K562 (cell line): ENCODE data around the gene SLC1A4. TPM values are rescaled to one million over a fixed set of nuclear protein-coding genes. Genes with fewer than 3 reads are reported as not detected.

Source experiments
- BRD9 ChIP-seq: fragments of 450-650 bp; IDR thresholded peaks from 2 replicates; pipeline ENCODE4 v1.6.1; 2018; ENCODE audit warnings: low read depth; ENCODE audit not compliant: partially characterized antibody
- BRF1 ChIP-seq: IDR thresholded peaks from 3 replicates; pipeline ENCODE4 v1.6.1; 2011; ENCODE audit warnings: borderline replicate concordance, mild to moderate bottlenecking; ENCODE audit not compliant: insufficient read length; ENCODE audit errors: extremely low read depth
- CBX3 ChIP-seq, 2 experiments: IDR thresholded peaks; 1 replicate in 1 of 2; 2 replicates in 1 of 2; pipeline ENCODE4 v1.6.1; 2012; ENCODE audit warnings: inconsistent platforms in 2 of 2, low read length in 2 of 2, borderline replicate concordance in 1 of 2, control low read depth in 1 of 2
- DACH1 ChIP-seq: fragments of 450-650 bp; IDR thresholded peaks from 2 replicates; pipeline ENCODE4 v1.6.1; 2018; ENCODE audit not compliant: partially characterized antibody
- EP400 ChIP-seq: fragments of 450-650 bp; IDR thresholded peaks from 2 replicates; pipeline ENCODE4 v1.6.1; 2017; ENCODE audit warnings: antibody characterized with exemption, mild to moderate bottlenecking, moderate library complexity
- MCM5 ChIP-seq: fragments of 450-650 bp; IDR thresholded peaks from 2 replicates; pipeline ENCODE4 v1.6.1; 2016; ENCODE audit warnings: low read depth
- MED1 ChIP-seq: sonication (generic); formaldehyde crosslinking; IDR thresholded peaks from 2 replicates; pipeline ENCODE4 v1.8.1; 2023; ENCODE audit warnings: missing genetic modification reagents, borderline replicate concordance
- NFE2 ChIP-seq: IDR thresholded peaks from 2 replicates; pipeline ENCODE4 v1.6.1; 2014; ENCODE audit warnings: antibody characterized with exemption, low read depth
- NR2F6 ChIP-seq: fragments of 450-650 bp; formaldehyde crosslinking; IDR thresholded peaks from 2 replicates; pipeline ENCODE4 v1.4.0; 2020; ENCODE audit warnings: mild to moderate bottlenecking
- POLR2G ChIP-seq: fragments of 200-400 bp; formaldehyde crosslinking; IDR thresholded peaks from 2 replicates; pipeline ENCODE4 v1.6.1; 2017; ENCODE audit warnings: low read depth, mild to moderate bottlenecking, antibody characterized with exemption, low read length, moderate library complexity
- RBM15 ChIP-seq: fragments of 200-400 bp; formaldehyde crosslinking; IDR thresholded peaks from 2 replicates; pipeline ENCODE4 v1.6.1; 2018; ENCODE audit warnings: mild to moderate bottlenecking, low read length, moderate library complexity; ENCODE audit not compliant: insufficient read depth
- RNF2 ChIP-seq: sonication (generic); IDR thresholded peaks from 2 replicates; pipeline ENCODE4 v1.6.1; 2016
- TRIM28 ChIP-seq: fragments of 450-650 bp; IDR thresholded peaks from 2 replicates; pipeline ENCODE4 v1.6.1; 2017
- ZNF507 ChIP-seq: conservative IDR thresholded peaks from 2 replicates; pipeline ENCODE4 v1.6.1; 2017; ENCODE audit warnings: missing genetic modification characterization, missing compliant biosample characterization
- polyA plus RNA-seq, 8 experiments: library from polyadenylated mRNA; depleted of rRNA in 4 of 8; stranded (reverse) in 5 of 8; unstranded in 3 of 8; fragments of >200 nt; fragmentation: Nextera tagmentation in 2 of 8; fragmentation: Illumina TruSeq in 1 of 8; extraction: Ambion mirVana in 2 of 8; extraction: Trizol in 1 of 8; gene quantifications; 2 replicates each; pipeline versions ENCODE4 v1.2.1 to v1.2.3, GENCODE V29; 2011 to 2014; ENCODE audit warnings: inconsistent platforms in 1 of 8, missing spikeins in 1 of 8
- total RNA-seq, 7 experiments: library from RNA; depleted of rRNA in 6 of 7; stranded (reverse); fragments of >200 nt in 6 of 7; fragmentation: Illumina TruSeq in 2 of 7; extraction: Trizol in 2 of 7; gene quantifications; 2 replicates each; pipeline versions ENCODE4 v1.2.1 to v1.2.3, GENCODE V29; 2011 to 2021; ENCODE audit warnings: low replicate concordance in 1 of 7
- TF ChIP-seq, protein P1 (sequence below): fragments of 250-450 bp; sonication (Bioruptor Pico); IDR thresholded peaks from 2 replicates; pipeline ENCODE4 v1.5.1; 2021; ENCODE audit warnings: mild to moderate bottlenecking
- TF ChIP-seq, protein P2 (sequence below): sonication (generic); formaldehyde crosslinking; IDR thresholded peaks from 2 replicates; pipeline ENCODE4 v1.8.0; 2022; ENCODE audit warnings: mild to moderate bottlenecking, missing genetic modification reagents, borderline replicate concordance
- TF ChIP-seq, protein P3 (sequence below): fragments of 250-450 bp; sonication (Bioruptor Pico); IDR thresholded peaks from 2 replicates; pipeline ENCODE4 v1.8.0; 2022; ENCODE audit warnings: inconsistent platforms
- TF ChIP-seq, protein P4 (sequence below), 2 experiments: fragments of 450-650 bp in 1 of 2; sonication (generic) in 1 of 2; formaldehyde crosslinking in 1 of 2; IDR thresholded peaks in 1 of 2; conservative IDR thresholded peaks in 1 of 2; 2 replicates each; pipeline versions ENCODE4 v1.6.1 to v1.8.1; 2016 to 2023; ENCODE audit warnings: mild to moderate bottlenecking in 2 of 2, moderate library complexity in 2 of 2, inconsistent platforms in 1 of 2, missing genetic modification reagents in 1 of 2

Gene SLC1A4
- total and polyA plus RNA-seq, 9 of the 15 experiments (the other 6 are each of a cell fraction or from before 2014, with no cell fraction given): 4.4 to 24.0 (median 10.9) TPM

DNA sequence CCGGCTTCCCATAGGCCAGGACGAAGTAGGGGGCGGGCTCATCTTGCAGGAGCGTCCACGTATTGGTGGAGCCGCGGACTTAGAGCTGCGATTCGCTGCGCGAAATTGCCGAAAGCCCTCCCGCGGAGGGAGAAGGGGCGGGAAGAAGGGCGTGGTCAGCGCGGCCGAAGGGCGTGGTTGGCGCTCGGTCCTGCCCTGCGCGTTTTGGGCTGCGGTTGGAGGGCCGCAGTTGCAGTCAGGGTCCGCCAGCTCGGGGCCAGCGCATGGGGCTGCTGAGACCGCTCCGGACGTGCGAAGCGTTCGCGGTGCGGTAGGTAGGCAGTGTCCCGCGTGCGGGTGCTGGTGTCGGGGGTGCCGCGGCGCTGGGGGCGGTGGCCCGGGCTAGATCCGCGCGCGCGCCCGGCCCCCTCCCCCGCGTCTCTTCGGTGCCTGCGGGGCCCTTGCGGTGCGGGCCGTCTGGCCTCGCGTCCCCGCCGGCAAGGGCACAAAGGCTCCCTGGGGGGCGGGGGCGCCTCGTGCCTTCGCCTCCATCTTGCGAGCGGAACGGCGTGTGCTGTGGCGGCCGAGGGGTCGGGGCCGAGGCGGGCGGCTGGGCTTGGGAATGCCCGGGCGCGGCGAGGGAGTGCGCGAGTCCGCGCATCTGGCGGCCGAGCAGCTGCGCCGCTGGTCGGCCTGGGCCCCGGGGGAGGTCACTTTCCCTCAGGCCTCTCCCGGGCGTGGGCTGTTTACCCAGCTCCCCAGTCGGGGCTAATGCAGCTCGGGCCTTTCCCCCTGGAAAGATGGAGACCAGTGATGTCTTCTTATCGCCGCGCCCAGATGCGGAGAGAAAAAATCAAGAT, 67.2 kb downstream of the SLC1A4 start, which contains the start of gene CEP68 (continued):
- TF ChIP-seq, protein P1, sequence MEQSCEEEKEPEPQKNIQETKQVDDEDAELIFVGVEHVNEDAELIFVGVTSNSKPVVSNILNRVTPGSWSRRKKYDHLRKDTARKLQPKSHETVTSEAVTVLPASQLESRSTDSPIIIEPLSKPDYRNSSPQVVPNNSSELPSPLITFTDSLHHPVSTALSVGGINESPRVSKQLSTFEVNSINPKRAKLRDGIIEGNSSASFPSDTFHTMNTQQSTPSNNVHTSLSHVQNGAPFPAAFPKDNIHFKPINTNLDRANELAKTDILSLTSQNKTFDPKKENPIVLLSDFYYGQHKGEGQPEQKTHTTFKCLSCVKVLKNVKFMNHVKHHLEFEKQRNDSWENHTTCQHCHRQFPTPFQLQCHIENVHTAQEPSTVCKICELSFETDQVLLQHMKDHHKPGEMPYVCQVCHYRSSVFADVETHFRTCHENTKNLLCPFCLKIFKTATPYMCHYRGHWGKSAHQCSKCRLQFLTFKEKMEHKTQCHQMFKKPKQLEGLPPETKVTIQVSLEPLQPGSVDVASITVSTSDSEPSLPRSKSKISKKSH (CRISPR knock-in tag): no peak
- TF ChIP-seq, protein P2, sequence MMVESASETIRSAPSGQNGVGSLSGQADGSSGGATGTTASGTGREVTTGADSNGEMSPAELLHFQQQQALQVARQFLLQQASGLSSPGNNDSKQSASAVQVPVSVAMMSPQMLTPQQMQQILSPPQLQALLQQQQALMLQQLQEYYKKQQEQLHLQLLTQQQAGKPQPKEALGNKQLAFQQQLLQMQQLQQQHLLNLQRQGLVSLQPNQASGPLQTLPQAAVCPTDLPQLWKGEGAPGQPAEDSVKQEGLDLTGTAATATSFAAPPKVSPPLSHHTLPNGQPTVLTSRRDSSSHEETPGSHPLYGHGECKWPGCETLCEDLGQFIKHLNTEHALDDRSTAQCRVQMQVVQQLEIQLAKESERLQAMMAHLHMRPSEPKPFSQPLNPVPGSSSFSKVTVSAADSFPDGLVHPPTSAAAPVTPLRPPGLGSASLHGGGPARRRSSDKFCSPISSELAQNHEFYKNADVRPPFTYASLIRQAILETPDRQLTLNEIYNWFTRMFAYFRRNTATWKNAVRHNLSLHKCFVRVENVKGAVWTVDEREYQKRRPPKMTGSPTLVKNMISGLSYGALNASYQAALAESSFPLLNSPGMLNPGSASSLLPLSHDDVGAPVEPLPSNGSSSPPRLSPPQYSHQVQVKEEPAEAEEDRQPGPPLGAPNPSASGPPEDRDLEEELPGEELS (CRISPR knock-in tag): no peak
- no peak for TF ChIP-seq RNF2
- no peak for TF ChIP-seq BRD9
- no peak for TF ChIP-seq NFE2
- peak; percentile 57; the same call in 1 of the 2 replicates for TF ChIP-seq EP400
- TF ChIP-seq DACH1: no peak
- no peak for TF ChIP-seq BRF1
- TF ChIP-seq MED1 (CRISPR knock-in tag): 0 out of 2 replicates have a peak, but pooled peaks have one; percentile 76
- no peak for TF ChIP-seq TRIM28
- TF ChIP-seq CBX3 (IDR thresholded peaks at IDR 0.05; ENCODE audit: borderline replicate concordance in 1 of 2, low read length in 2 of 2): no peak
- TF ChIP-seq ZNF507: no peak
- no peak for TF ChIP-seq RBM15
- TF ChIP-seq NR2F6: no peak
- TF ChIP-seq, protein P3, sequence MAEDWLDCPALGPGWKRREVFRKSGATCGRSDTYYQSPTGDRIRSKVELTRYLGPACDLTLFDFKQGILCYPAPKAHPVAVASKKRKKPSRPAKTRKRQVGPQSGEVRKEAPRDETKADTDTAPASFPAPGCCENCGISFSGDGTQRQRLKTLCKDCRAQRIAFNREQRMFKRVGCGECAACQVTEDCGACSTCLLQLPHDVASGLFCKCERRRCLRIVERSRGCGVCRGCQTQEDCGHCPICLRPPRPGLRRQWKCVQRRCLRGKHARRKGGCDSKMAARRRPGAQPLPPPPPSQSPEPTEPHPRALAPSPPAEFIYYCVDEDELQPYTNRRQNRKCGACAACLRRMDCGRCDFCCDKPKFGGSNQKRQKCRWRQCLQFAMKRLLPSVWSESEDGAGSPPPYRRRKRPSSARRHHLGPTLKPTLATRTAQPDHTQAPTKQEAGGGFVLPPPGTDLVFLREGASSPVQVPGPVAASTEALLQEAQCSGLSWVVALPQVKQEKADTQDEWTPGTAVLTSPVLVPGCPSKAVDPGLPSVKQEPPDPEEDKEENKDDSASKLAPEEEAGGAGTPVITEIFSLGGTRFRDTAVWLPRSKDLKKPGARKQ (CRISPR knock-in tag): no peak
- peak; percentile 98 for TF ChIP-seq POLR2G
- no peak for TF ChIP-seq MCM5
- TF ChIP-seq, protein P4, sequence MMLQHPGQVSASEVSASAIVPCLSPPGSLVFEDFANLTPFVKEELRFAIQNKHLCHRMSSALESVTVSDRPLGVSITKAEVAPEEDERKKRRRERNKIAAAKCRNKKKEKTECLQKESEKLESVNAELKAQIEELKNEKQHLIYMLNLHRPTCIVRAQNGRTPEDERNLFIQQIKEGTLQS (IDR thresholded peaks at IDR 0.05): no peak; the same call in 1 of the 2 replicates
- TF ChIP-seq, protein P4 (CRISPR knock-in tag; conservative IDR thresholded peaks at IDR 0.05): no peak
